Ureter (tissue), 1 donor: Measurements from ENCODE around the gene RFX7. TPM values are rescaled to one million over a fixed set of nuclear protein-coding genes. Genes with fewer than 3 reads are reported as not detected.

Experiments used
- DNase-seq: peaks from one replicate; pipeline ENCODE4 v3.0.0-alpha.2; 2020; ENCODE audit warnings: low spot score
- total RNA-seq: library from RNA; stranded (reverse); gene quantifications from one replicate; pipeline ENCODE4 v1.2.4, GENCODE V29; 2023
- donor health status: DM: yes; HTN: yes; CAD: no.

The RFX7 gene
- total RNA-seq, 1 donor from 2014 or later: 36.0 TPM

DNA sequence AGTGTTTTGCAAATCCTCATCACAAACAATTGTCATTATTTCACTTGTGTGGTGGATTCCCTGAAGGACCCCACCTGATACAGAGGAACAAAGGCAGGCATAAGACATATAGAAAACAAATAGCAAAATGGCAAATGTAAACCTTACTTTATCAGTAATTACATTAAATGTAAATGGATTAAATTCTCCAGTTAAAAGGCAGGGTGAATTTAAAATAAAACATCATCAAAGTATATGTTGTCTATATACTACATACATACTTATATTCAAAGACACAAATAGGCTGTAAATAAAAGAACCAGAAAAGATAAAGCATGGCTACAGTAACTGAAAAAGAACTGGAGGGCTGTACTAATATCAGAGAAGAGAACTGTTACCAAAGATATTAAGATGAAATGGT is 117.3 kb downstream of the RFX7 start:
- no peak for DNase-seq

DNA sequence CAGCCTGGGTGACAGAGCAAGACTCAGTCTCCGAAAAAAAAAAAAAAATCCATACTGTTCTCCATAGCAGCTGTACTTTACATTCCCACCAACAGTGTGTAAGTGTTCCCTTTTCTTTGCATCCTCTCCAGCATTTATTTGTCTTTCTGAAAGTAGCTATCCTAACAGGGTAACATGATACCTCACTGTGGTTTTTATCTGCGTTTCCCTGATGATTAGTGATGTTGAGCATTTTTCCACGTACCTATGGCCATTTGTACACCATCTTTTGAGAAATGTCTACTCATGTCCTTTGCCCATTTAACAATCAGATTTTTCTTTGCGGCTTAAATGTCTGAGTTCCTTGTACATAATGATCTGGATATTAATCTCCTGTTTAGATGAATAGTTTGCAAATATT is 119.3 kb downstream of the RFX7 start:
- DNase-seq: no peak

DNA sequence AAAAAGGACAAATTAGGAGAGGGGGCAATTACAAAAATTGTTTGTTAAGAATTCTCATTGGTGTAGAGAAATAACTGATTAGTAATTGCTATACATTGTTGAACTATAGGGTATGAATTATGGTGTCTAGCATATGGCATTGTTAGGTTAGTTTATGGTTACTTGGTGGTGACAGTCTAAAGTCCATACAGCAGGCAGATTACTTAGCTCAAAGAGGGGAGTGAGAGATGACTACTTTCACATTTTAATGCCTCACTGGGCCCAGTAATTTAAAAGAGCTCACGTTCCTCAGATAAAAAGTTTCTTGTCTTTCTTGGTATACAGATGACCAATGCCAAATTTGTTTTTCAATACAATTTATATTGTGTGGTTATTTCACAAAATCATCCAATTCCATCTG is 137.8 kb downstream of the RFX7 start:
- DNase-seq: no peak

DNA sequence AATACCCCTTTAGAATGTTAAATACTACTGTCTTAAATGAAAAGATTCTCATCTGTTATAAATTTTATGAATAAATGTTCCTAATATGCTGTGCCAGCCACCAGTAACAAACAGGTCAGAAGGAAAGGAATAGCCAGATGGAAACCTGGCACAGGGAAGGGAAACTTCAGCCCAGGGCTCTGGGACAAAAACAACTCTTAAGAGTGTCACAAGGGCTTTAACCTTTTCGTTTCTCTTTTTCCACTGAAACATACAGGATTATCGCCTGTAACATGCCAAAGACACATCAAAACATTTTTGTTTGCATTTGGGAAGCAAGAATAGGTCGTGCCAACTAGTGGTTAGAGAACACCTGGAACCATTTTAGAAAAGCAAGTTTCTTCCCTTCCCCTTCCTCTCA is 141.2 kb downstream of the RFX7 start:
- no peak for DNase-seq

DNA sequence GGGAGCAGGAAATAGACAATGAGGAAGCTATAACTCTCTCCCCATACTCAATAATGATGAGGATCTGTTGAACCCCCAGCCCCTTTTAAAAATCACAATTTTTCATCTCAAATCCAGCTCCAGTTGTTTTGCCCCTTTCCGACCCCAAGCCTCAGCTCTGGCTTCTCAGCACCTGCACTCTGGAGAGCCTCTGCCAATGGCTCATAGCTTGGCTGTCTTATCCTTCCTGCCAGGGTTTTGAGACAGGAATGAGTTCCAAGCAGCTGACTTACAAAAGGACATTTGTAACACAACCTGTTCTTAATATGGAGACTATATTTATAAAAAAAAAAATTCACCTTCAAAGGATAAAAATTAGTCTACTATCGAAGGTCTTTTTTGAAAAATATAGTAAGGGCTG is 144.4 kb downstream of the RFX7 start:
- no peak for DNase-seq

DNA sequence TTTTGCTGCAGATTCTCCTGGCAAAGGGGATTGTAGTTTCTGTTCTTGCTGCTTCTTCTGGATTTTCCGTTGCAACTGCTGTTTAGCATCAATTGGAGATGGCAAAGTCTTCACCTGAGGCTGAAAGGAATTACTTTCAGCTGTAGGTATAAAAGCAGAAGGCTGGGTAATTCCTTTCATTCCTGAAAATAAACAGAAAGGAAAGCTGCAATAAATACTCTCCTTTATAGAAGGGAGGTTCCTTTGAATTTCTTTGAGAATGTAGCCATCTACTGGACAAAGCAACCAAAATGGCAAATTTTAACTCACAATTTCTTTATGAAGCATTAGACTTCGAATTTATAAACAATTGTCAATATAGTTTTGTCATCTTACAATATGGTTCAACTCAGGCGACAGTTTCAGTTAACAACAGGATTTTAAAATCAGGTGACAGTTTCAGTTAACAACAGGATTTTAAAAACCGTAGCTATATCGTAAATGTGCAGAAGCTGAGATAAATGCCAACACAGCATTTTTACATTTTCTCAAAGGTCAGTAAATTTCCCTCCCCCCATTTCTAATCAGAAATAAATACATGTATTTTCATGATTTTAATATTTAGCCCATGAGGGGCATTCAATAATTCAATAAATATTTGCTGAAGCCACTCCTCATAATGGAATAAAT is 145.3 kb downstream of the RFX7 start:
- DNase-seq: no peak

DNA sequence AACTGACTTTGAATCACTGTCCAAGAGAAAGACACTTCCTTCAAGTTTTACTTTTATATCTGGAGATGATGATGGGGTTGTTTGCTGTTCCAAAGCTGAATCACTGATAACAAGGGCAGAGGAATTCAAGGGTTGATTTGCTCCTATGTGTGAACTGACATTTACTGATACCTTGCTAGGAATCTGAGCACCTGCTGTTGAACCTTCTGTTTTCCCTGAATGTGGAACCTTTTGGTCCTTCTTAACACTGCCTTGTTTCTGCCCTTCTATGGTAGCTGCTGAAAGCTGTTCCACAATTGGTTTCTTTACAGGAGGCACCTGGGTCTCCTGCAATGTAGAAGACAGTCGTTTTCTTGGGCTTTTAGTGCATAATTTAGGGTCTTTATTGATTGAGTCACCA is 148.3 kb downstream of the RFX7 start:
- DNase-seq: no peak

DNA sequence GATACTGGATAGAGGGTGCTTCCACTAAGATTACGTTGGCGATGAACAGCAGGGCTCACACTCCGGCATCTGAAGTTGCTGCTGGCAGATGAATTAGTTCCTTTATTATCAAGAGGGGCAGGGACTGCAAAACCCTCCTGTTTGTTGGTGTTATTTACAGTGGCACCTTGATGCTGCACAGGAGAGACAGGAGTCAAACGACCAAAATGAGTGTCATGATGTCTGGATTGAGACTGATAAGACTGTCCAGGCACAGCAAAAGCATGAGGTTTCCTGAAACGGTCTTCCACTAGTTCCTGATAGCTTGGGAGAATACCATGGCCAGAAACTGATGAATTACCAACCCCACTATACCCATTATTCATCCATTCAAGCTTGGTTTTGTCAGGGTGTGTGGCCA is 149.5 kb downstream of the RFX7 start:
- no peak for DNase-seq

DNA sequence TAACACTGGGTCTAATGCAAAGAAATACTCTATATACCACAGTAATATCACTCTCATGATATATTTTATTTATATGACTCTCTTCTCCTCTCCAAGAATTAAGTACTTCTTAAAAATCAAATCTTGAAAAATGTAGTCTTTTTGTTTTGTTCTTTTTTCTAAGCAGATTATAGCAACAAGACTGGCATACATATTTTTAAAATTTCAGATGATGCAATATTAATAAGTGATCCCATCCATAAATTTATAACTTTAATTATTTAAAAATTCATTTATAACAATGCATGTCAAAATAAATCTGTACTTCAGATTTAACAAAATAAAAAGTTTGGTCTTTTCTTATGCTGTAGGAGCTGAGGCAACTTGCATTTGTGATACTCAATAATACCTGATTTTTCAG is 155.3 kb downstream of the RFX7 start:
- no peak for DNase-seq

DNA sequence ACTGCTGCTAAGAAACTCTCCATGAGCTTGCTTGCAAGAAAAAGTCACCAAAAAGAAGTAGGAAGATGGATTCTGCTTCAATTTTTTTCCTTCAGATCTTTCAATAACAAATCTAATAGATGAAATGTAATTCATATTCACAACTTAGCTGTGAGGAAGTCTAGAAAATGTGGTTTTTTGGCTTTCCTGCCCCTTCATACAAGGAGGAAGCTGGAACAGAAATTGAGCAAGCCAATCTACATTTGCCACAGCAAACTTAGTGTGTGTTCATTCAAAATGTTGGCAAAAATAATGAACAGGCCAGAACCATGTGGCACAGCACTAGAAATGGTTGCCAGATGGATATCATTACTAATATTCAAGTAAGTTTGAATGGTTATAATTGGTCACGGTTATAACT is 157.1 kb downstream of the RFX7 start:
- DNase-seq: no peak

DNA sequence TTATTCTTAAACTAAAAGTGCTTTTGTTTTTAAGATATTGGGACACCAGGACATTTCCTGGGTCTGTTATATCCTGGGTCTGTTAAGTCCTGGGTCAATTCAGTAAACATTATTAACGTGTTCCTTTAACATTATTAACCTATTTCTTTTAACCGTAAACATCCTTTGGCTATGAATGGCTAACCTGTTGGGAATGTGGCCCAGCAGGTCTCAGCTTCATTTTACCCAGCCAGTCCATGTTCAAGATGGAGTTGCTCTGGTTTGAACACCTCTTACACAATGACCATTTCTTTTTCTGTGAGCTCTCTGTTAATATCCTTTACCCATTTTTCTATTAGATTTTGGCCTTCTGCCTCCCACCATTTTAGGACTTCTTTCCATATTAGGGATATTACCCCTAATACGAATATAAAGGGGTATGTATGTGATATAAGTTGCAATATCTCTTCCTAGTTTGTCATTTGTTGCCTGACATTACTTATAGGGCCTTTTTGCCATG is 161.4 kb downstream of the RFX7 start:
- no peak for DNase-seq

DNA sequence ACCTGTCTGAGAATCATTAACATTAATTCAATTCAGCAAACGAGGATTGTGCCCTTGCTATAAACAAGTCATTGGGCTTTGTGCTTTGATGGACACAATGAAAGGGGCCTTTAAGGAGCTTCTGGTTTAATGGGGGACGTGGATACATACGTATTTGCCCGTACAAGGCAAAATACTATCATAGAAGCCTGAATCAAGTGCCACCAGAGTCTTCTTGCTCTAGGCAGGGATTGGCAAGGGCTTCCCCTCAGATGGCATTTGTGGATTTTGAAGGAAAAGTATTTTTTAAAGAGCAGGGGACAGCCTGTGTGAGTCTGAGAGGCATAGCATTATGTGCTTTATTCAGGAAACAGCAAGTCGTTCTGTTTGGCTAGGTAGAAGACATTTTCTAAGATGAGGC is 166.6 kb downstream of the RFX7 start:
- DNase-seq: no peak

DNA sequence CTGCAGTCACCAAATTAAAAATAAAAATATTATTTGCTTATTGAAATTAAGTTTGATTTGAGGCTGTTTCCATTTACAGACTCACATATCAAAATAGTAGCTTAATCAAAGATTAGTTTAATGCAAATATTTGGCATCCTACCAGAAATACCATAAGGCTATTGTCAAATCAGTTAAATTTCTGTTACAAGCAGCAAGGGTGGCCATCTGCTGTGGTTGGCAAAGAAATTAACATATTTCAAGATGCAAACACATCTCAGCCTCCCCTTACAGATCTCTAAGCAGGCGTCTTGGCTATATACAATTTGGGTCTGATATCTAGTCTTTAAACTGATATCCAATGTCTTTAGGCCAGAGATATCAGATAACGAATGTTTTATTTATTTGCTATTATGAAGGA is 167.0 kb downstream of the RFX7 start:
- DNase-seq: no peak

DNA sequence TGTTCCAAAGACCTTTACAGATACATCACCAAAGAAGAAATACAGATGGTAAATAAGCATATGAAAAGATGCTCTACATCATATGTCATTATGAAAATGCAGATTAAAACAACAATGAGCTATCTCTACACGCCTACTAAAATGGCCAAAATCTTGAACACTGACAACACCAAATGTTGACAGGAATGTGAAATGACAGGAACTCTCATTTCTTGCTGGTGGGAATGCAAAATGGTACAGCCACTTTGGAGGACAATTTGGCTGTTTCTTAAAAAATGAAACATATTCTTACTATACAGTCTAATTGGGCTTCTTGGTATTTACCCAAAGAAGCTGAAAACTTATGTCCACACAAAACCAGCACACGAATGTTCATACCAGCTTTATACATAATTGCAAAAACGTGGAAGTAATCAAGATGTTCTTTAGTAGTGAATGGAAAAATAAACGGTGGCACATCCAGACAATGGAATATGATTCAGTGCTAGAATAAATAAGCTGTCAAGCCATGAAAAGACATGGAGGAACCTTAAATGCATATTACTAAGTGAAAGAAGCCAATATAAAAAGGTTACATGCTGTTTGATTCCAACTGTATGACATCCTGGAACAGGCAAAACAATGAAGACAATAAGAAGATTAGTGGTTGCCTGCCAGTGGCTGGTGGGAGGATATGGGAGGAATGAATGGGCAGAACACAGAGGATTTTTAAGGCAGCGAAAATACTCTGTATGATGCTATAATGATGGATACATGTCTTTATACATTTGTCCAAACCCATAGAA is 169.0 kb downstream of the RFX7 start:
- no peak for DNase-seq

DNA sequence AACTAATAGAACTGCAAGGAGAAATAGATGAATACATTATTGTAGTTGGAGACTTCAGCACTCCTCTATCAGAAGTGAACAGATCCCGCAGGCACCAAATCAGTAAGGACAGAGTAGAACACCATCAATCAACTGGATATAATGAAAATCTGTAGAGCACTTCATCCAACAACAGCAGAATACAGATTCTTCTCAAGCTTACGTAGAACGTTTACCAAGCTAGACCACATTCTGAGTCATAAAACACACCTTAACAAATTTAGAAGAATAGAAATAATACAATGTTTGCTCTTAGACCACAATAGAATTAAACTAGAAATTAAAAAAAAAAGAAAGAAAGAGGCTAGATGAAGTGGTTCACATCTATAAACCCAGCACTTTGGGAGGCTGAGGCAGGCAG is 179.5 kb downstream of the RFX7 start:
- DNase-seq: no peak

DNA sequence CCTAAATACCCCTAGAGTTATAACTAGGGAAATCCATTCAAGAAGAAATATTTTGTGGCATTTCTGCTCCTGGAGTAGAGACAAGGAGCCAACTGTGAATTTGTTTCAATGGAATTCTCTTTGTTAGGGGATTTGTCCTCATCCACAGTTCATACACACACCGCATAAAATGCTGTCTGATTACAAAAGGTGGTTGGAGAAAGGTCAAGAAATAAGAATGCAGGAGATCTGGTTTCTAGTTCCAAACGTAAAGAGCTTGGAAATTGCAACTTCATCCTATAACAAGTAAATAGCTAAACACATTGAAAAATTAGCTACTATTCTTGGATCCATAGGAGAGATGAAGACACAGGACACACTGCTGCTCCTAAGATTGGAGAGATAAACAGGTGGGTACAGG is 184.0 kb downstream of the RFX7 start:
- DNase-seq: no peak

DNA sequence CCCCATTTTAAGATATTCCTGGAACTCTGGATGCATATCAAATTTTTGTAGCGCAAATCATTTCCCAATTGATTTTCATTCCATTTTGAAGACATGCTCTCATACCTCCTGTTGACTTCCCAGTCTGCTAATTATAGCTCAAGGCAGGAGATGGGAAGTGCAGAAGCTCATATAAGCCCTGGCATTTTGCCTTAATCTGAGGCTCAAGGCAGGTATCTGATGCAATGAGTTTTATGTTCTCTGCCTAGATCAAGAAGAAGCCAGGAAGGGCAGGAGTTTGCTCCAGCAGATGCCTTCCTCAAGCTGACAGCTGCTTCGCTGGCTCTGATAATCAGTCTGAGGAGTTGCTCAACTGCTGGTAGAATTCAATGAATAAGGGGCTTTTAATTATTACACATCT is 184.7 kb downstream of the RFX7 start:
- no peak for DNase-seq

DNA sequence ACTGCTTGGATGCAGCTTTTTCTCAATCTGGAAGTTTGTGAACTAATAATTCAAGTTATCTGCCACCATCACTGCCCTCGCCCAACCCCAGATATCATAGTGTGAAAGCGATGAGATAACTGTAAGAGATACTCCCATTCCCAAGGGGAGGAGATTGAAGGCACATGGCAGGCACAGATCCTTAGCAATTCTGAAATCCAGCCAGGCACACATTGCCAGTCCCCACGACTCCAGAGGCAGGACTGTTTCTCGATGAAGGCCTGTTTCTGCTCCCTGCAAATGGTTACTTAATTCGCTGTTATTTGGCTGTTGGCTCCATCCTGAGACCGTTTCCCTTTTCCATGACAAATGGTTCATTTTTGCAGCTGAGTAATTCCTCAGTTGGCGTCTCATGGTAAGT is 187.1 kb downstream of the RFX7 start:
- DNase-seq: no peak

DNA sequence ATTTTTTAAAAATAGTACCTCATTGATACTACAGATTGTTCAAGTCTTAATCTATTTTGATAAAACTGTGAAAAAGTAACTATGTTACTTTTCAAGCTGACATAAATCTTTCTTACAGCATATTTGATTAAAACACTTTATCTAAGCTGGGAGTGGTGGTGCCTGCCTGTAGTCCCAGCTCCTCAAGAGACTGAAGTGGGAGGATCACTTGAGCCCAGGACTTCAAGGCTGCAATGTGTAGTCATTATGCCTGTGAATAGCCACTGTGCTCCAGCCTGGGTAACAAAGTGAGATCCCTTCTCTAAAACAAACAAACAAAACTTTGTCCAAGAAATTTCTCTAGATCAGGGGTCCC is 190.7 kb downstream of the RFX7 start:
- no peak for DNase-seq

DNA sequence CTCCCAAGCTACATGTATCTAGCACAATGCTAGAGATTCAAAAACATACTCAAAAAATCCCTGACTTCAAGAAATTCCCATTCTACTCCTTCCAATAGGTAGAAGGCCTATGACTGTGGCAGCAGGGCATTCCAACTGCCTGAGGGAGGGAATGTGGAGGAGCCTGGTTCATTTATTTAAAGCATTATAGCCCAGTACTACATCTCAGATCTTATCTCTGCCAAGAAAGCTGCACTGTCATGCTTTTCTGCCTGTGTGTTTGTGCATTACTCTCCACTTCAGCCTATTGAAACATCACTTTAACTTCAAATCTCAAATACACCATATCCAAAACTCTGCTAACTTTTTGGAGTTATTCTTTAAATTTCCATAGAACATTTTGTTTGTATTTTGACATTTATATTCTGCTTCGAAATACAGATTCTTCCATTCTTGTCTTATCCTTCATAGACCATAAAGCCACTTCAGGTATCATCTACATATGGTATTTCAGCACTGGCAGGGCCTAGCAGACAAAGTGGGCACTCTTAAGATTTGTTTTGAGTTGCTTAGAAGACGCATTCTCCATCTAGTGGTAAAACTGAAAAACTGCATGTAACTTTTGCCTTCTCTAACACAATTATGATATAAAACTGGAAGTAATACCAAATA is 191.2 kb downstream of the RFX7 start:
- DNase-seq: no peak

DNA sequence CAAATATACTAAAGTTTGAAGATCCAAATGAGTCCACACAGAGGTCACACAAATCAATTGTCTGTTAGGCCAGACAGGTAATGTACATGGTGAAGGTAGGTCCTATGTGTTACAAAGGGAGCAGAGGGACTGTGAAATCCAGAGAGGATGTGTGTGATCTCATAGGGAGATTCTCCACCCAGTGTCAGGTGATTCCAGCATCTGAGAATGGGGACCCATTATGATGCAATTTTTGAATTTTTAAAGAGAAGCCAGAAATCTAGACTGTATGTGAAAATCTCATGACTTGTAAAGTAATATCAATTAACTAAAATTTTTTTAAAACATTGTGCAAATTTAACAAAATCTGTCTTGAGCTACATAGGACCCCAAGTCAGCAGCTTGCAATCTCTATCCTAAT is 192.0 kb downstream of the RFX7 start:
- DNase-seq: no peak

DNA sequence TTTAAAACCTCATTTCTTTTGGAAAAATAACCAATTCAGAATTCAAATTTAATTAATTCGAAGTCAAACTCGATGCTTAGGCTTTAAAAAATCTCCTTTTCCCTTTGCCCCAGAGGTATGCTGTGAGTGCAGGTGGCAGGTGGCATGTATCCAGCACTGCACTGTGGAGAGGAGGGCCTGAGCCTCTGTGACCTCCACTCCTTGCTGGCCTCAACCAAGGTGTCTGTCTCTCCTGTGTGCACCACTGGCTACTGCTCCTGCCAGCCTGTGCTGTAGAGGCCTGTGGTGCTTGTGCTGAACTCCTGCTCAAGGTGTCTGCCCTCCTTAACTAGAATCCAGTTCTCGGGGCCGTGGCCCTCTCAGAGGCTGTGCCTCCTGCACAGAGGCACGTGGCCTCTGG is 194.1 kb downstream of the RFX7 start:
- no peak for DNase-seq

DNA sequence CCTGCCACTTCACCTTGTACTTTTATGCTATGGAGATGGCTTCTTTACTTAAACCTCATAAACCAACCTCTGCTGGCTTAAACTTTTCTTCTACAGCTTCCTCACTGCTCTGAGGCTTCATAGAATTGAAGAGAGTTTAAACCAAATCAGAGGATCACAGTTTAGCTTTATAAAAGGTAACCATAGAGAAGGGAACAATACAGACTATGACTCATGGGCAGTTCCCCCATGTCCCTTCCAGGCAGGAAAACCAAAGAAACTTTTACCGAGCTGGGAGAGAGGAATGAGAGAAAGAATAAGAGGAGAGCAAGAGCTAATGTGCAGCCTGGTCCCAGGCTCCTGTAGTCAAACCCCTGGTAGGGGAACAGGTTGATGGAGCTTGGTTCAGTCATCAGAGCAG is 196.3 kb downstream of the RFX7 start:
- DNase-seq: no peak
